Suppressor macrophage treated with lipopolysaccharide for 4 hours (primary cell): ENCODE data around the gene TMEM179.
"Not testable (repeated sequence)": the region's sequence is repeated elsewhere in the genome, so short reads cannot be mapped to it uniquely, and the experiment has no call there.

ENCODE experiments used
- DNase-seq: peaks from one replicate; pipeline ENCODE4 v3.0.0-alpha.2; 2020

TMEM179 gene

DNA sequence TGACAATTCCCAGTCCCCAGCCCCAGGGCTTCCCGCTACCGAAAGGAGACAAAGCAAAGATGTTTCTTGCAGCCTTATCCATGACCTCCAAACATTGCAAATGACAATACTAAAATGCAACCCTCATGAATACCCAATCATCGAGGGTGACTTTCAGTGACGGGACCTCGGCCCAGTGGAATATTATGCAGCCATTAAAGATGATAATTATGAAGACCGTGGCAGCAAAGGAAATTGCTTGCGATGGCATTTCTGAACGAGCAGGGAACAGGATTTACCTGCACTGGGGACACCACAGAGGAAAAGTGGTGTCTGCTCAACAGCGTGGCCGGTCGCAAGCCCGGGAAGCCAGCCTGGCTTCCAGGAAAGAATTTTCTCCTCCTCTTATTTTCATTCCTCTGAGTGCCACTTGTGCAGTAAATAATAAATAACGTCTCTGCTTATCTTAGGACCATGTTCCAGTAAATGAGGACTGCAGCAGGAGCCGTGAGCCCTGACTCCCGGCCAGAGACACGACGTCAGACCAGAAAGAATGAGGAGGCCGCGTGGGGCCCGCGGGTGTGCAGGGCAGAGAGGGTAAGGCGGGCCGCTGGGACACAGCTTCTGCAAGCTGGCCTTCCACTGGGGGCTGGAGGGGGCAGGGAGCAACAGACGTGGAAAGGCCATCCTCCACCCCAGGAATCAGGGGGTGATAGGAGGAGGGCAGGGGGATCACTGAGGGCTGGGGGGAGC is 18.4 kb downstream of the TMEM179 start:
- DNase-seq = no peak

DNA sequence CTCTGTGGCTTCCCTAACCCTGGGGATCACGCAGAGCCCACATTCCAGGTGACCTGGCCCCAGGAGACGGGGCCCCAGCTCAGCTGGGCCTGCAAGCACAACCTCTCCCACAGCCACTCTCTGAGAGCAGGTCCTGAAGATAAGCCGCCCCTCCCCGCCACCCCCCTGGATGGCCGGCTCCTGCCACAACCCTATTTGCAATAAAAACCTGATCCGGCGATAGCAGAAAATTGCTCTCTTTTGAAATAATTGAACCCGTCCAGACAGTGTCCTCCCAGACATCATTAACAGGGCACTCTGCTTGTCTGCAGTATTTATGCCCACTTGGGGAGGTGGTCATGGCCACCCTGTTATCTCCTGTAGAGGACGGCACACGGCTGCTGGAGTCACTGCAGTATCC is 20.0 kb downstream of the TMEM179 start:
- DNase-seq = no peak

- no peak for DNase-seq
Observed at GRCh38 chr14:104583424-104584306, 20.9 kb downstream of the TMEM179 start.

- no peak for DNase-seq
Observed at GRCh38 chr14:104582662-104583061, 21.9 kb downstream of the TMEM179 start.

DNA sequence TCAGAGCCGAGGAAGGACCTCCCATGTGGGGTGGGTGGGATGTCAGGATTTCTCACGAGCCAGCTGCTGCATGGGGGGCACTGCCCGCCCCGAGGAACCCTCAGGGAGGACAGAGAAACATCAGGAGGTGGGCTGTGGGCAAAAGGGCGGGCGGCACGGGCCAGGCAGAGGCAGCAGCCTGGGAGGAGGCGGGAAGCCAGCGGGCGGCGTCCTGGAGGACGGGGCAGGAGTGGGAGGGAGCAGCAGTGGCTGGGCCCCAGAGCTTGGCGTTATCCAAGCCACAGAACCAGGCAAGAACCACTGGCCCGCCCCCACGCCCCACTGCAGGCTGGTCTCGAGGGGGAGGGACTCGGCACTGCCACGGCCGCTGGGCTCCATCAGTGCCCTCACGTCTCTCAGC is 22.6 kb downstream of the TMEM179 start:
- no peak for DNase-seq

DNA sequence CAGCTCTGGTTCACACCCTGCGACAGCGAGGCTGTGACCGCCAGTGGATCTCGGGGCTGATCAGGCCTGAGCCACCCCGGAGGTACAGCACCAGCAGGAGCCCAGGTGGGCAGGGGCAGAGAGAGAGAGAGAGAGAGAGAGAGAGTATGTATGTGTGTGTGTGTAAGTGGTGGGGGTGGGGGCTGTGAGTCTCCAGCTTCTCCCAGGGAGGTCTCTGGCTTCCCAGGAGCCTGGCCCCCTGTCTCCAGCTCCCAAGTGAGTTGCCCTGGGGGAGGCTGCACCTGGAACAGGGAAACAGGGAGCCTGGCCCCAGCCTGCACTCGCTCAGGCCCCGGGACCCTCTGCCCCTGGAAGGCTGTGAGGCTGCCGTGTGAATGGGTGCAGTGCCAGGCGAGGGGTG is 23.1 kb downstream of the TMEM179 start:
- no peak for DNase-seq

DNA sequence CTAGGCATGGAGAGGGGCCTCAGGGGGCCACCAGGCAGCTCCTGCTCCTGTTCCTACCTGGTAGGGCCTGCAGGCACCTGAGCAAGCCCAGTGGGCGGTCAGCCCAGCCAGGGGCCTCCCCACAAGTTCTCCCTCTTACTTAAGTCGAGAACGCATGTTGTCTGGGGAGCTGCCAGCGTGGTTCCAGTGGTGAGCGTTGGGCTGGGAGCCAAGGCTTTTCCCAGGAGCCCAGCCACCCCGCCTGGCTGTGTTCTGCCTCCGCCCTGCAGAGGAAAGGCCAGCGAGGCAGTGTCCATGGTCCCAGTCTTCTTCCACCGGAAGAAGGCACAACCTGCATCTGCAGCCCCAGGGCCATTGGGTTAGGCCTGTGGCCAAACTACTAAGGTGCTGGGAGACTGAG is 23.6 kb downstream of the TMEM179 start:
- no peak for DNase-seq

DNA sequence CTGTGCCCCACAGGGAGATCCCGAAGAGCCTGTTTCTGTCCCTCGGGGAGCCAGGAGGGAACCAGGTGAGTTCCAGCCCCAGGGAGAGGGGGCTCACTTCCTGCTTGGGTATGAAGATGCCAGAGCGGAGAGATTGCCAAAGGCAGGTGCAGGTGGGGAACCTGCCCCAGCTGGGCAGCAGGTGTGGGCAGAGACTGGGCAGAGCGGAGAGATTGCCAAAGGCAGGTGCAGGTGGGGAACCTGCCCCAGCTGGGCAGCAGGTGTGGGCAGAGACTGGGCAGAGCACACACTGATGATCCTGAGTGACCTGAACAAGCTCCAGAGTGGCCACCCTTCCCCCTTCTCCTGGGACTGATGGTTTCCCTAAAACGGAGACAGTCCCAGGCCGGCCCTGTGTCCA is 24.6 kb downstream of the TMEM179 start:
- not testable (repeated sequence) for DNase-seq

DNA sequence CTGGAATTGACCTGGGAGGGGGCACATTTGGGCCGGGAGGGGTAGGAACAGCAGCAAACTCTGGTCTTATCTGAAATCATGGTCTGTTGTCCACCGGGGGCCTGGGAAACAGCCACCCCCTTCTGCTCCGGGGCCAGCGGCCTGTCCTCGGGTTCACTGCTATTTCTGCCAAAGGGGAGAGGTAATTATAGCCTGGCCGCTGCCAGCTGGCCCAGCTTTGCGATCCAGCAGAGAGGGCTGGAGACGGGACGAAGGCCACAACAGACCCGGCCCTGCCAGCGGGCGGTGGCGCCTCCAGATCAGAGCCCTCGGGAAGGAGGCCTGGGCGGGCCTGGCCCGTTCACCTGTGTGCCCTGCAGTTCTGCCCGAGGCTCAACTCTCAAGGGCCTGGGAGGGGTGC is 25.1 kb downstream of the TMEM179 start, which contains the start of gene C14orf180:
Gene C14orf180, plus strand, starts transcription at position 258 of the 400 bp plus-strand sequence. CDS start 6,667 bp downstream, outside the sequence.
- no peak for DNase-seq

DNA sequence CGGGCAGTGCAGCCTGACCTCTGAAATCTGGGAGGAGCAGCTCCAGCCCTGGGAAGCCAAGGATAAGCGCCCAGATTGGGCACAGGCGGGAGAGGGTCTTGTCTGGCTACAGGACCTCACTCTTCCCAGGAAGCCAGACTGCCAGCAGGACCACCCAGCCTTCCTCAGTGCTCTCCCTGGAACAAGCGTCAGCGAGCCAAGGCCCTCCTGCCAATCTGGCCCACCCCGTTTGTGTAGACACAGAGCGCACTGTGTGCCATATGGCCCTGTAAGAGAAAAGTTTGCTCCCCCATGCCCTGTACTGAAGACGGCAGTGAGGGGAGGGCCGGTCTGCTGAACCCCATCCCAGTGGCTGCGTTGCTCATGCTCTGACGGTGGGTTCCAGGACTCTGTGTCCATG is 26.3 kb downstream of the TMEM179 start:
- no peak for DNase-seq

- DNase-seq = no peak
Observed at GRCh38 chr14:104577847-104578301, 26.7 kb downstream of the TMEM179 start.

- no peak for DNase-seq
Observed at GRCh38 chr14:104577426-104577825, 27.1 kb downstream of the TMEM179 start.

GRCh38 chr14:104576970-104577332 is 27.6 kb downstream of the TMEM179 start:
- DNase-seq = no peak

DNA sequence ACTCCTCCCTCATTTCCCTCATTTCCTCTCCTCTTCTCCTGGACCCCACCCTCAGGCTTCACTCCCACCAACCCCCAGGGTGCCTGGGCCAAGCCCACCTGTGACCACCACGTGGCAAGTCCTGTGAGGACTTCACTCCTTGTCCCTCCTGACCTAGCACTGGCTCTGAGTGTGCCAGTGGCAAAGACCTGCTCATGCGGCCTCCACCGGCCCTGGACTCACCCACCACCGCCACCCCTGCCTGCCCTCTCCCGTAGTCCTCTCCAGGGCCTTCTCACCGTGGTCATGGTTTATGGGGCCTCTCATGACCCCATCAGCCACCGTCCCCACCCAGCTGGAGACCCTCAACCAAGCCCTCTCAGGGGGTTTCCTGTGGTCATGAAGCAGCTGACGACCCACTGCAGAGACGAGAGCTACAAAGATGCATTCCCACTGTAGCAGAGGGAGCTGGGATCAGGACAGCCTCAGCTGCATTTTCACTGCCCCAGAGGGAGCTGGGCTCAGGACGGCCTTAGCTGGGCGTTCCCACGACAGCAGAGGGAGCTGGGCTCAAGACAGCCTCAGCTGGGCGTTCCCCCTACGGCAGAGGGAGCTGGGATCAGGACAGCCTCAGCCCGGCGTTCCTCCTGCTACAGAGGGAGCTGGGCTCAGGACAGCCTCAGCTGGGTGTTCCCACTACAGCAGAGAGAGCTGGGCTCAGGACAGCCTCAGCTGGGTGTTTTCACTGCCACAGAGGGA is 28.2 kb downstream of the TMEM179 start:
- no peak for DNase-seq

DNA sequence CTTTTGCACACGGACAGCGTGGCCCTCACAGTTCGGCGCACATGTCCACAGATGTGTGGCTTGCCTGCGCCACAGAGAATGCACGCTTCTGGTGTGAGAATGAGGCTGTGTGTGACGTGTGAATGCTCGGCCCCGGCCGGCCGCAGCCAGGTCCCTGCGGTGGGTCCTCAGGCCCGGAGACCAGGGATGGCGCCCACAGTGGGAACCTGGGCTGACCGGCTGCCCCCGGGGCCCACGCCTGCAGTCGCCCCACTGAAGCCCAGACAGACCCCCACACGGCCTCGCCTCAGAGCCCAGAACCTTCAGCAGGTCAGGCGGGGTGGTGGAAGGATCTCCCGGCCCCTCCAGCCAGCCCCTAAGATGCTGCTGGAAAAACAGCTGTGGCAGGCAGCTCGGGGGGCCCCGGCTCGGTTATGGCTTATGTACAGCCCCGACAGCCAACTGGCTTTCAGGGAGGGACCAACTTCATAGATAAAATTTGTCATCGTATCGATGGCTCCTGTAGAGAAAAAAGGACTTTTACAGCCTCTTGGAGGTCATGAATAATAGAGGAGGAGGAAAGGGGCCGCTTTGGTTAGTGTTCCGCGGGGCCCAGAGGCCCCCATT is 29.5 kb downstream of the TMEM179 start:
- DNase-seq = no peak

DNA sequence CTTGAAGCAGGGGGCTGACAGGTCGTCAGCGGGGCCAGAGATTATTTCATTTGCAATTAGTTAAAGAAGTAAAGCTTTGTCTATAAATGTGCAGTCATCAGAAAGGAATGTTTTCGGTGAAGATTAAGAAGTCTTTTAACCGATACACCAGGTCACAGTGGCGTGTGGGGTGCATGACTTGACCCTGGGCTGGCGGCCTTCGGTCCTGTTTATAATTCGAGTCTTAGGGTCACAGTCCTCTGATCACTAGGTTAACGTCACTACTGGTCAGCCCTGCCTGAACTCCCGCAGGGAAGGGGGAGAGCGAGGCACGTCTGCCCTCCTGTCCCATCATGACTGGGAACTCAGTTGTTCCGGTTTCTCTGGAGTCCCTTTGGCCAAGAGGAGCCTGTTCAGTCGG is 30.0 kb downstream of the TMEM179 start:
- no peak for DNase-seq

GRCh38 chr14:104573930-104574329 is 30.6 kb downstream of the TMEM179 start:
- DNase-seq = no peak

- no peak for DNase-seq
Observed at GRCh38 chr14:104572668-104573067, 31.9 kb downstream of the TMEM179 start.

DNA sequence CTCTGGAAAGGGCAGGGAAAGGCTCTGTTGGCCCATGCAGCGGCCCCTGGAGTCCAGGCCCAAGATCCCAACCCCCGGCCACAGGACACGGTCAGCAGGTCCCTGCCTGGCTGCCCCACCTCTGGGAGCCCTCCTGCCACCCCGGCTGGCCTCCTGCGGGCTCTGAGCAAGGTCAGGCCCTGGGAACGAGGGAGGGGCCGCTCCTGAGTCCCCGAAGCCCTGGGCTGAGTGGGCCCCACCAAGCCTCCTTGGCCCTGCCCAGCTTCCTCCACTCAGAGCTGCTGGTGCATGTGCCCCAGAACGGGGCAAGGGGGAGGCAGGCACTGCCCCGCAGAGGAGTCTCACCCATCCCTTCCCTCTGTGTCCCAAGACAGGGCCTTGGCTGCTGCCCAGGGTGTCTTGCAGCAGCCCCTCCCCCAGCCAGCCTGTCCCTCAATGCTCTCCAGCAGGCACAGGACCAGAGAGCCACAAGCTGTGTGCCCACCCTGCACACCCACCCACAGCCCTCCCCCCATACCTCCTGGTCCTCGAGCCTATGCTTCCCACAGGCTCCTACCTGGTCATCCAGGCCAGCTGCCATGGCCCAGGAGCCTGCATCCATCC is 32.4 kb downstream of the TMEM179 start:
- no peak for DNase-seq

- DNase-seq = no peak
Observed at GRCh38 chr14:104571246-104571645, 33.3 kb downstream of the TMEM179 start.

DNA sequence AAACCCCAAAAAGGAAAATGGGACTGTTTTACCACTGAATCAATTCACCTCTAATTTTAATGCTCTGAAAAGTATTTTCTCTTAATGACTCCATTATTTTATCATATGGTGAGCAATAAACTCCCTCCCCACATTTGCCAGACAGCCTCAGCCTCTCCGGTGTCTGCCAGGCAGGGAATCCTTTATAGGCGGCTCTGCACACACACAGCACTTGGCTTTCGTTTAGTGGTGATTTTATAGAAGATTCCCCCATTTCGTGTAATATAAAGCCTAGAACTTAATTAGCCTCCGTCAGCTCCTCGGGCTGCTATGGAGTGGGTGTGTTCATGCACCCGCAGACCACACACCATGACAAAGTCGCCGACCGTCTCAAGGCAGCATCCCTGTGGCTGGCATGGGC is 35.1 kb downstream of the TMEM179 start:
- no peak for DNase-seq

DNA sequence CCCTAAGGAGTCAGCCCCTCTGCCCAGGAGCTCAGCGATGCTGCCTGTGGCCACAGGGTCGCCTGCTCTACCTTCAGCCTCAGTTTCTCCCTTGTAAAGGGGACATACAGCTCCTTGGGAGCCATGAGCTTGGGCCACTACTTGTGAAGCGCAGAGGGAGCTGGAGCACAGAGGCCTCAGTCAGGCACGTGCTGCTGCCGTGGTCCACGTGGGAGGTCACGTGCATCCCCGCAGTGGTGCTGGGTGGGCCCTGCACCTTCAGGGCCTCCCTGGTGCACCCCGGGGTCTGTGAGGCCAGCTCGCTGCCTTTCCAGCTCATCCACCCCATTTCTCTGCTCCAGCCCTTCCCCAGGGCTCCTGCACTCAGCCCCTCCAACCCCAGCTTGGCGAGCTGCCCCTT is 36.0 kb downstream of the TMEM179 start:
- DNase-seq = no peak

- DNase-seq = no peak
Observed at GRCh38 chr14:104567957-104568225, 36.7 kb downstream of the TMEM179 start.
